HPDE6-E6E7 (cell line): ENCODE measurements around the gene LEPROT.
A peak's percentile ranks its signal among the peaks of the same experiment; 100 is the strongest.
"Not testable (repeated sequence)": the region's sequence is repeated elsewhere in the genome, so short reads cannot be mapped to it uniquely, and the experiment has no call there.

Source experiments
- DNase-seq: peaks from one replicate; pipeline ENCODE4 v3.0.0; 2011; ENCODE audit warnings: missing footprints; ENCODE audit errors: extremely low spot score

Gene LEPROT

GRCh38 chr1:65437616-65438015 lies 17.1 kb downstream of the LEPROT start:
- DNase-seq, result no peak

- no peak for DNase-seq
Measured at GRCh38 chr1:65440322-65440900, 19.9 kb downstream of the LEPROT start.

GRCh38 chr1:65440915-65441314 lies 20.4 kb downstream of the LEPROT start:
- DNase-seq, result no peak

- no peak for DNase-seq
Measured at GRCh38 chr1:65441464-65441863, 21.0 kb downstream of the LEPROT start.

- no peak for DNase-seq
Measured at GRCh38 chr1:65442442-65442841, 22.0 kb downstream of the LEPROT start.

- no peak for DNase-seq
Measured at GRCh38 chr1:65443647-65444046, 23.2 kb downstream of the LEPROT start.

- no peak for DNase-seq
Measured at GRCh38 chr1:65444128-65444640, 23.7 kb downstream of the LEPROT start.

- DNase-seq, result no peak
Measured at GRCh38 chr1:65445837-65446236, 25.4 kb downstream of the LEPROT start.

- no peak for DNase-seq
Measured at GRCh38 chr1:65449214-65449823, 28.9 kb downstream of the LEPROT start.

GRCh38 chr1:65455678-65456077 lies 35.2 kb downstream of the LEPROT start:
- not testable (repeated sequence) for DNase-seq

GRCh38 chr1:65456481-65456880 lies 36.0 kb downstream of the LEPROT start:
- no peak for DNase-seq

GRCh38 chr1:65457868-65458267 lies 37.4 kb downstream of the LEPROT start:
- DNase-seq, result no peak

- DNase-seq, result no peak
Measured at GRCh38 chr1:65458730-65459396, 38.4 kb downstream of the LEPROT start.

GRCh38 chr1:65459397-65459768 lies 38.9 kb downstream of the LEPROT start:
- DNase-seq, result peak; percentile 19

- DNase-seq, result not testable (repeated sequence)
Measured at GRCh38 chr1:65465837-65466236, 45.4 kb downstream of the LEPROT start.

- DNase-seq, result no peak
Measured at GRCh38 chr1:65467536-65467935, 47.1 kb downstream of the LEPROT start.

GRCh38 chr1:65469126-65469888 lies 48.8 kb downstream of the LEPROT start:
- DNase-seq, result no peak

GRCh38 chr1:65469889-65470340 lies 49.4 kb downstream of the LEPROT start:
- no peak for DNase-seq

GRCh38 chr1:65470766-65471165 lies 50.3 kb downstream of the LEPROT start:
- no peak for DNase-seq

- no peak for DNase-seq
Measured at GRCh38 chr1:65471213-65471833, 50.9 kb downstream of the LEPROT start.

- DNase-seq, result no peak
Measured at GRCh38 chr1:65471861-65472332, 51.4 kb downstream of the LEPROT start.

GRCh38 chr1:65476327-65476726 lies 55.9 kb downstream of the LEPROT start:
- no peak for DNase-seq
